H9 (cell line): Measurements from ENCODE around the gene SLX4. TPM values are rescaled to one million over a fixed set of nuclear protein-coding genes. Genes with fewer than 3 reads are reported as not detected.
A peak's percentile ranks its signal among the peaks of the same experiment; 100 is the strongest.
"Not testable (repeated sequence)": the region's sequence is repeated elsewhere in the genome, so short reads cannot be mapped to it uniquely, and the experiment has no call there.

ENCODE experiments used
- DNase-seq: peaks from one replicate; pipeline ENCODE4 v3.0.0-alpha.2; 2017
- H2AFZ ChIP-seq: one replicate; pipeline ENCODE4 v1.6.1; 2013; ENCODE audit warnings: mild to moderate bottlenecking, low read length, control low read depth, moderate library complexity
- H2AK5ac ChIP-seq: 2 replicates; pipeline ENCODE4 v1.6.1; 2013; ENCODE audit warnings: low read length, control low read depth, mixed read lengths; ENCODE audit not compliant: insufficient read length
- H2BK120ac ChIP-seq: one replicate; pipeline ENCODE4 v1.6.1; 2013; ENCODE audit warnings: low read depth, mild to moderate bottlenecking, low read length, control low read depth, inconsistent platforms; ENCODE audit not compliant: poor library complexity, severe bottlenecking
- H2BK12ac ChIP-seq: 2 replicates; pipeline ENCODE4 v1.6.1; 2013; ENCODE audit warnings: low read length, control low read depth, mixed read lengths, low read depth; ENCODE audit not compliant: insufficient read length
- H2BK15ac ChIP-seq: 2 replicates; pipeline ENCODE4 v1.6.1; 2013; ENCODE audit warnings: low read depth, low read length, control low read depth
- H2BK20ac ChIP-seq: one replicate; pipeline ENCODE4 v1.6.1; 2013; ENCODE audit warnings: low read depth, mild to moderate bottlenecking, low read length, control low read depth, inconsistent platforms; ENCODE audit not compliant: poor library complexity, severe bottlenecking
- H2BK5ac ChIP-seq: 2 replicates; pipeline ENCODE4 v1.6.1; 2013; ENCODE audit warnings: low read length, control low read depth, mixed read lengths; ENCODE audit not compliant: insufficient read length
- H3K14ac ChIP-seq: 2 replicates; pipeline ENCODE4 v1.6.1; 2013; ENCODE audit warnings: low read length, control low read depth; ENCODE audit not compliant: insufficient read depth
- H3K18ac ChIP-seq: 2 replicates; pipeline ENCODE4 v1.6.1; 2013; ENCODE audit warnings: low read depth, mild to moderate bottlenecking, mixed read lengths, low read length, control low read depth; ENCODE audit not compliant: insufficient read length
- H3K23ac ChIP-seq: 2 replicates; pipeline ENCODE4 v1.6.1; 2013; ENCODE audit warnings: low read length, control low read depth, mixed read lengths, low read depth; ENCODE audit not compliant: insufficient read length
- H3K23me2 ChIP-seq: 2 replicates; pipeline ENCODE4 v1.6.1; 2013; ENCODE audit warnings: low read depth, mild to moderate bottlenecking, mixed read lengths, low read length, control low read depth; ENCODE audit not compliant: insufficient read length, poor library complexity, severe bottlenecking
- H3K27ac ChIP-seq: 2 replicates; pipeline ENCODE4 v1.5.1; 2013; ENCODE audit warnings: low read length, control low read depth, mixed read lengths, low read depth; ENCODE audit not compliant: insufficient read length
- H3K27me3 ChIP-seq: 2 replicates; pipeline ENCODE4 v1.6.1; 2013; ENCODE audit warnings: low read length, control low read depth, inconsistent platforms; ENCODE audit not compliant: insufficient read depth
- H3K4ac ChIP-seq: 2 replicates; pipeline ENCODE4 v1.6.1; 2013; ENCODE audit warnings: low read depth, mild to moderate bottlenecking, control low read depth, inconsistent platforms, low read length, moderate library complexity
- H3K4me1 ChIP-seq: 2 replicates; pipeline ENCODE4 v1.6.1; 2013; ENCODE audit warnings: low read length, control low read depth, inconsistent platforms; ENCODE audit not compliant: insufficient read depth
- H3K4me2 ChIP-seq: 2 replicates; pipeline ENCODE4 v1.6.1; 2013; ENCODE audit warnings: low read length, control low read depth, mixed read lengths; ENCODE audit not compliant: insufficient read length, insufficient read depth
- H3K56ac ChIP-seq: 2 replicates; pipeline ENCODE4 v1.6.1; 2013; ENCODE audit warnings: low read depth, mild to moderate bottlenecking, mixed read lengths, low read length, control low read depth; ENCODE audit not compliant: insufficient read length
- H3K79me1 ChIP-seq: 2 replicates; pipeline ENCODE4 v1.6.1; 2013; ENCODE audit warnings: low read depth, mild to moderate bottlenecking, moderate library complexity, low read length, control low read depth, inconsistent platforms; ENCODE audit not compliant: insufficient read depth, poor library complexity, severe bottlenecking
- H3K79me2 ChIP-seq: 2 replicates; pipeline ENCODE4 v1.6.1; 2013; ENCODE audit warnings: low read length, control low read depth, inconsistent platforms; ENCODE audit not compliant: insufficient read depth
- H3K9ac ChIP-seq: 2 replicates; pipeline ENCODE4 v1.6.1; 2013; ENCODE audit warnings: low read length, control low read depth, mixed read lengths; ENCODE audit not compliant: insufficient read length; ENCODE audit errors: extremely low read depth
- H3K9me3 ChIP-seq: one replicate; pipeline ENCODE4 v1.6.1; 2013; ENCODE audit warnings: low read depth, low read length, inconsistent platforms; ENCODE audit not compliant: control insufficient read depth
- H3T11ph ChIP-seq: one replicate; pipeline ENCODE4 v1.6.1; 2013; ENCODE audit warnings: mild to moderate bottlenecking, low read length, control low read depth, inconsistent platforms
- H4K20me1 ChIP-seq: one replicate; pipeline ENCODE4 v1.6.1; 2013; ENCODE audit not compliant: control insufficient read depth, insufficient read length, insufficient read depth
- H4K5ac ChIP-seq: 2 replicates; pipeline ENCODE4 v1.6.1; 2013; ENCODE audit warnings: low read depth, mild to moderate bottlenecking, mixed read lengths, low read length, control low read depth; ENCODE audit not compliant: insufficient read length
- H4K8ac ChIP-seq: replicated peaks from 2 replicates; pipeline ENCODE4 v1.6.1; 2013; ENCODE audit warnings: low read length, control low read depth, mixed read lengths, low read depth; ENCODE audit not compliant: insufficient read length
- H4K91ac ChIP-seq: 2 replicates; pipeline ENCODE4 v1.6.1; 2013; ENCODE audit warnings: low read depth, mild to moderate bottlenecking, moderate library complexity, mixed read lengths, low read length, control low read depth; ENCODE audit not compliant: insufficient read length
- H3K27ac Mint-ChIP-seq, 3 experiments: 2 replicates in 2 of 3; 3 replicates in 1 of 3; pipeline ENCODE4 v1.8.0; 2020 to 2021; ENCODE audit warnings: mixed read lengths in 3 of 3, mild to moderate bottlenecking in 1 of 3, moderate library complexity in 1 of 3
- H3K27me3 Mint-ChIP-seq: 2 replicates; pipeline ENCODE4 v1.8.0; 2021; ENCODE audit warnings: low read depth, mild to moderate bottlenecking, moderate library complexity, mixed read lengths
- H3K36me3 Mint-ChIP-seq, 3 experiments: 2 replicates in 2 of 3; 3 replicates in 1 of 3; pipeline ENCODE4 v1.8.0; 2020 to 2021; ENCODE audit warnings: low read depth in 3 of 3, mixed read lengths in 3 of 3; ENCODE audit not compliant: insufficient read depth in 1 of 3
- H3K4me1 Mint-ChIP-seq, 2 experiments: 2 replicates each; pipeline ENCODE4 v1.8.0; 2020; ENCODE audit warnings: mixed read lengths in 2 of 2
- H3K4me3 Mint-ChIP-seq, 2 experiments: 2 replicates in 1 of 2; 3 replicates in 1 of 2; pipeline ENCODE4 v1.8.0; 2020 to 2021; ENCODE audit warnings: mild to moderate bottlenecking in 2 of 2, mixed read lengths in 2 of 2, moderate library complexity in 1 of 2
- H3K9me3 Mint-ChIP-seq, 2 experiments: 2 replicates in 1 of 2; 3 replicates in 1 of 2; pipeline ENCODE4 v1.8.0; 2020; ENCODE audit warnings: mild to moderate bottlenecking in 2 of 2, mixed read lengths in 2 of 2, moderate library complexity in 1 of 2
- WGBS: extraction: QIAGEN DNeasy Blood & Tissue Kit; methylation state at CpG from one replicate; pipeline ENCODE4 v1.1.7; 2013; ENCODE audit warnings: missing lambda C conversion rate, low lambda C conversion rate, mixed read lengths; ENCODE audit not compliant: insufficient read length; ENCODE audit errors: extremely low coverage; 5-methylcytosine and 5-hydroxymethylcytosine counted together
- total RNA-seq: library from RNA; stranded (reverse); gene quantifications from 2 replicates; pipeline ENCODE4 v1.2.1, GENCODE V29; 2021
- TF ChIP-seq, protein P1 (sequence below): fragments of 200-600 bp; sonication (generic); conservative IDR thresholded peaks from 3 replicates; pipeline ENCODE4 v1.8.0; 2021; ENCODE audit warnings: antibody characterized with exemption, mild to moderate bottlenecking

Gene SLX4
- total RNA-seq, 1 experiment from 2014 or later: 9.9 TPM

DNA sequence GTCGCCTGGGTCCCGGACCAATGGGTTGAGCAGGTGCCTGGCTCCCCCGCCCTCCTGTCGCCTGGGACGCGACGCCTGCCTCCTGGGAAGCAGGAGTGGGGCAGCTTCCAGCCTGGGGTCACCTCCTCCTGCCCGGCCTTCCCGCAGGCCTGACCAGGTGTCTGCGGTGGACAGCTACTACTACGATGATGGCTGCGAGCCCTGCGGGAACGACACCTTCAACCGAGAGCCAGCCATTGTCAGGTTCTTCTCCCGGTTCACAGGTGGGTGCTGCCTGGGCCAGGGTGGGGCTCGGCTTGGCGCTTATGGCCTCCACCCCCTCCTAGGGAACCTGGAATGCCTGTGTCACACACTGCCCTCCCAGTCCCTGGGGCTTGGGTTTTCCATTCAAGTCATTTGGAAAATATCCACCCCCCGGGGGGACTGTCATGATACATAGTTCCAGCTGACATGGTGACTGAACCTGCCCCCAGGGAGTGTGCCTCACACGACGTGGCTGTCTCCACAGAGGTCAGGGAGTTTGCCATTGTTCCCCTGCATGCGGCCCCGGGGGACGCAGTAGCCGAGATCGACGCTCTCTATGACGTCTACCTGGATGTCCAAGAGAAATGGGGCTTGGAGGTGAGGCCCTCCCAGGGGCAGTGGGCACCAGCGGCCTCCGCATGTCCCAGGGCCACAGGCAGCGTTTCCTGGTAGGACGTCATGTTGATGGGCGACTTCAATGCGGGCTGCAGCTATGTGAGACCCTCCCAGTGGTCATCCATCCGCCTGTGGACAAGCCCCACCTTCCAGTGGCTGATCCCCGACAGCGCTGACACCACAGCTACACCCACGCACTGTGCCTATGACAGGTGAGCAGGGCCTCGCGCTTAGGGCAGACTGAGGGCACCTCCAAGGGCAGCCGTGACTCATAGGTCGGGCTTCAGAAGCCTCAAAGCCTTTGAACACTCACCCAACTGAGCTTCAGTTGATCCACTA lies 45.4 kb upstream of the SLX4 start:
- TF ChIP-seq, protein P1, sequence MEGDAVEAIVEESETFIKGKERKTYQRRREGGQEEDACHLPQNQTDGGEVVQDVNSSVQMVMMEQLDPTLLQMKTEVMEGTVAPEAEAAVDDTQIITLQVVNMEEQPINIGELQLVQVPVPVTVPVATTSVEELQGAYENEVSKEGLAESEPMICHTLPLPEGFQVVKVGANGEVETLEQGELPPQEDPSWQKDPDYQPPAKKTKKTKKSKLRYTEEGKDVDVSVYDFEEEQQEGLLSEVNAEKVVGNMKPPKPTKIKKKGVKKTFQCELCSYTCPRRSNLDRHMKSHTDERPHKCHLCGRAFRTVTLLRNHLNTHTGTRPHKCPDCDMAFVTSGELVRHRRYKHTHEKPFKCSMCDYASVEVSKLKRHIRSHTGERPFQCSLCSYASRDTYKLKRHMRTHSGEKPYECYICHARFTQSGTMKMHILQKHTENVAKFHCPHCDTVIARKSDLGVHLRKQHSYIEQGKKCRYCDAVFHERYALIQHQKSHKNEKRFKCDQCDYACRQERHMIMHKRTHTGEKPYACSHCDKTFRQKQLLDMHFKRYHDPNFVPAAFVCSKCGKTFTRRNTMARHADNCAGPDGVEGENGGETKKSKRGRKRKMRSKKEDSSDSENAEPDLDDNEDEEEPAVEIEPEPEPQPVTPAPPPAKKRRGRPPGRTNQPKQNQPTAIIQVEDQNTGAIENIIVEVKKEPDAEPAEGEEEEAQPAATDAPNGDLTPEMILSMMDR: no peak
- no peak overlapping the region for H2AFZ ChIP-seq
- H3K27me3 ChIP-seq: no peaks in the 10 kb centered on the region
- DNase-seq: peak; percentile 26
- no peak overlapping the region for H3K14ac ChIP-seq
- Mint-ChIP-seq H3K4me1 (peaks cover 18 to 26% of the 10 kb centered on the region in 2 experiments), H3K36me3 (peaks cover 46 to 84% (median 68%) of the 10 kb centered on the region in 3 experiments), H3K27me3 (no peaks in the 10 kb centered on the region), H3K9me3 (no peaks in the 10 kb centered on the region), H3K27ac (no peak overlapping the region), H3K4me3 (no peak overlapping the region)
- H3K23me2 ChIP-seq: no peaks in the 10 kb centered on the region
- H3K4me2 ChIP-seq: no peak overlapping the region
- no peaks in the 10 kb centered on the region for H3K79me2 ChIP-seq
- H4K8ac ChIP-seq: no peak overlapping the region
- H3K18ac ChIP-seq: no peak overlapping the region
- H2AK5ac ChIP-seq: no peak overlapping the region
- H4K91ac ChIP-seq: no peak overlapping the region
- no peak overlapping the region for H2BK12ac ChIP-seq
- H3K27ac ChIP-seq: no peak overlapping the region
- H2BK20ac ChIP-seq: no peak overlapping the region
- H3K4ac ChIP-seq: no peak overlapping the region
- peaks cover 2% of the 10 kb centered on the region; the same call in 1 of the 2 replicates for H3K4me1 ChIP-seq
- H3T11ph ChIP-seq: no peak overlapping the region
- H2BK5ac ChIP-seq: no peak overlapping the region
- no CpG with 5 or more reads among the region's 42 CpGs for WGBS
- H3K79me1 ChIP-seq: no peaks in the 10 kb centered on the region
- no peak overlapping the region for H4K5ac ChIP-seq
- no peak overlapping the region for H3K9ac ChIP-seq
- H4K20me1 ChIP-seq: peaks cover 2% of the 10 kb centered on the region
- no peaks in the 10 kb centered on the region for H3K9me3 ChIP-seq
- H2BK120ac ChIP-seq: no peak overlapping the region
- no peak overlapping the region for H3K56ac ChIP-seq
- no peak overlapping the region for H3K23ac ChIP-seq
- no peak overlapping the region for H2BK15ac ChIP-seq

DNA sequence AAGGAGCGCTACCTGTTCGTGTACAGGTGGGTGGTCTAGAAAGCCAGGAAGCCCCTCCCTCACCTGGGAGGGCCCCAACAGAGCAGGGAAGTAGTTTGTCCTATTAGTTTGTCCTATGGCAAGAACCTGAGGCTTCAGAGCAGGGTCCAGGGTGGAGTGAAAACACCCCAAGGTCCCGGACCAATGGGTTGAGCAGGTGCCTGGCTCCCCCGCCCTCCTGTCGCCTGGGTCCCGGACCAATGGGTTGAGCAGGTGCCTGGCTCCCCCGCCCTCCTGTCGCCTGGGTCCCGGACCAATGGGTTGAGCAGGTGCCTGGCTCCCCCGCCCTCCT lies 44.7 kb upstream of the SLX4 start:
- H3K27ac Mint-ChIP-seq: not testable (repeated sequence)

More for the DNA sequence above, 44.7 kb upstream of the SLX4 start:
- H3K4me2 ChIP-seq, H3K79me2 ChIP-seq, H4K8ac ChIP-seq, H3K18ac ChIP-seq, H4K91ac ChIP-seq, H3K9me3 Mint-ChIP-seq, H4K5ac ChIP-seq, H3K4me1 ChIP-seq, H2BK15ac ChIP-seq, H3K23me2 ChIP-seq, H3K27ac ChIP-seq, H3K9me3 ChIP-seq, H3K56ac ChIP-seq, H3K4me3 Mint-ChIP-seq, H3K23ac ChIP-seq, H3K79me1 ChIP-seq, H3K14ac ChIP-seq, H3K4ac ChIP-seq, H4K20me1 ChIP-seq, H2AFZ ChIP-seq, H2BK5ac ChIP-seq, H2BK120ac ChIP-seq, H3K27me3 ChIP-seq, H2AK5ac ChIP-seq, H3K9ac ChIP-seq, H3T11ph ChIP-seq, H3K27me3 Mint-ChIP-seq, H2BK20ac ChIP-seq, H2BK12ac ChIP-seq: not testable (repeated sequence)
- H3K36me3 Mint-ChIP-seq: peaks cover 45 to 82% (median 65%) of the 10 kb centered on the region in 3 experiments
- WGBS: no CpG with 5 or more reads among the region's 10 CpGs
- H3K4me1 Mint-ChIP-seq: peaks cover 20 to 26% of the 10 kb centered on the region in 2 experiments
- DNase-seq: peak; percentile 27
